Activated CD4-positive, alpha-beta T cell treated with anti-CD3 and anti-CD28 coated beads, Interleukin-2, amount 50 U/mL, for 16 hours (primary cell): ENCODE data around the gene F12.

Experiments
- DNase-seq: peaks from one replicate; pipeline ENCODE4 v3.0.0-alpha.2; 2020

The F12 gene

GRCh38 chr5:177446200-177447065 lies 37.1 kb upstream of the F12 start, which contains the start of gene PRR7:
Gene PRR7 (plus strand): TSS chr5:177446814. CDS start chr5:177455068, 8,254 bp downstream.
- peak; percentile 72 for DNase-seq

- DNase-seq: no peak
Measured at GRCh38 chr5:177445917-177446199, 36.5 kb upstream of the F12 start.

- peak; percentile 42 for DNase-seq
Measured at GRCh38 chr5:177445052-177445916, 35.9 kb upstream of the F12 start.

GRCh38 chr5:177444106-177445051 lies 35.0 kb upstream of the F12 start:
- DNase-seq: no peak

- no peak for DNase-seq
Measured at GRCh38 chr5:177443144-177443983, 34.0 kb upstream of the F12 start.

- DNase-seq: no peak
Measured at GRCh38 chr5:177442066-177442826, 32.9 kb upstream of the F12 start.

- no peak for DNase-seq
Measured at GRCh38 chr5:177440990-177441780, 31.8 kb upstream of the F12 start.

- no peak for DNase-seq
Measured at GRCh38 chr5:177440211-177440989, 31.0 kb upstream of the F12 start.

- DNase-seq: no peak
Measured at GRCh38 chr5:177439518-177440053, 30.2 kb upstream of the F12 start.

- DNase-seq: no peak
Measured at GRCh38 chr5:177438468-177438867, 29.1 kb upstream of the F12 start.

- no peak for DNase-seq
Measured at GRCh38 chr5:177437623-177438022, 28.3 kb upstream of the F12 start.

GRCh38 chr5:177435847-177436536 lies 26.6 kb upstream of the F12 start:
- no peak for DNase-seq

- no peak for DNase-seq
Measured at GRCh38 chr5:177434942-177435738, 25.8 kb upstream of the F12 start.

- peak; percentile 78 for DNase-seq
Measured at GRCh38 chr5:177434437-177434836, 25.1 kb upstream of the F12 start.

GRCh38 chr5:177433658-177434217 lies 24.4 kb upstream of the F12 start:
- no peak for DNase-seq

GRCh38 chr5:177432839-177433657 lies 23.7 kb upstream of the F12 start:
- no peak for DNase-seq
